GM10847 (cell line): Measurements from ENCODE around the gene CNTLN.

Source experiments
- POLR2A ChIP-seq: IDR thresholded peaks from 2 replicates; pipeline ENCODE4 v1.6.1; 2011; ENCODE audit not compliant: insufficient read length; ENCODE audit errors: extremely low read depth

The CNTLN gene

DNA sequence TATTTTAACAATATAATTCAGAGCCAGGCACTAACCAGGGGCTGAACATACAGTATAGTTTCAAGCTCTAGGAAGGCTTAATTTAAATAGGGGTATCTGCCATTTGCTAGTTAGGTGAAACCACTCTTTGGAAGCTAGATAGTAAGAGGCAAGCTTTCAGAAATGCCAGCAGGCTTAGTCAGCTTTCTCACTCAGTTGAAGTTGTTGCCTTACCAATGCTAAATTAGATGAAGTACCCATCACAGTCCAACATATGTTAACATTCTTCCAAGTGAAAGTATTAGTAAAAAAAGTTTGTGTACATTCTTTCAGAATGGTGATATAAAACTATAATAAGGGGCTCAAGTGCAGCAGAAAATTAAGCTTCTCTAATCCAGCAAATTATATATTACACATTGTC, 215.0 kb downstream of the CNTLN start:
- TF ChIP-seq POLR2A, result no peak

GRCh38 chr9:17361378-17361777, 226.5 kb downstream of the CNTLN start:
- no peak for TF ChIP-seq POLR2A

DNA sequence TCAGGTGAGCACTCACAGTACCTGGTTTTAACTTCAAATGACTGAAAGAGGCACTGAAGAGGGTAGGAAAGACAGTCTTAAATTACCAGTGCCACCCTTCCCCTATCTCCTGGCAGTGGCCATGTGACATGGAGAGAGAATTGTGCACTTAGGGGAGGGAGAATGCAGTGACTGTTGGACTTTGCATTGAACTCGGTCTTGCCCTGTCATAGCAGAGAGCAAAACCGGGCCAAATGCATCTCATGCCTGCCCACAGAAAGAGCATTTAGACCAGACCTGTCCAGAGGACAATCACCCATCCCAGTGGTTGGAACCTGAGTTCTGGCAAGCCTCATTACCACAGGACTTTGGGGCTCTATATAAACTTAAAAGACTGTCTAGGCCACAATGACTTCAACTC, 232.2 kb downstream of the CNTLN start:
- TF ChIP-seq POLR2A, result no peak

- TF ChIP-seq POLR2A, result no peak
Measured at GRCh38 chr9:17380126-17380861, 245.5 kb downstream of the CNTLN start.

GRCh38 chr9:17387565-17387964, 252.7 kb downstream of the CNTLN start:
- no peak for TF ChIP-seq POLR2A

GRCh38 chr9:17389026-17389425, 254.2 kb downstream of the CNTLN start:
- no peak for TF ChIP-seq POLR2A

GRCh38 chr9:17394881-17395510, 260.2 kb downstream of the CNTLN start:
- no peak for TF ChIP-seq POLR2A

DNA sequence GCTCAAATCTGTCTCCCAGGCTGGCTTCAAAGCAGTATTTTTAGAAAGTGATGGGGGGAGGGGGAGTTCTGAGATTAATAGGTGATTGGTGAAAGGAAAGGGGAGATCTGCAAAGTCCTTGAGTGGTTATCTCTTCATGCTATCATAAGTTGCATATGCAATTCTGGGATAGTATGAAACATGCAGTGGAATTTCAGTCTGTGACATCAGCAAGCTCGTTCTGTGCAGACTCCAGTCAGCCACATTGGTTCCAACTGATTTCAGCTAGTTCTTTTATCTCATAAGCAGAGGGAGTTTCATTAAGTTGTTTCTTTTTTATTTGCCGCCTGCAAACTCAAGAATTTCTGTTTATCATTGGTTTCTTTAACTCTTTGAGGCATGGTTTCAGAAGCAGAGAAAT, 263.5 kb downstream of the CNTLN start:
- no peak for TF ChIP-seq POLR2A

- TF ChIP-seq POLR2A, result no peak
Measured at GRCh38 chr9:17401858-17402257, 267.0 kb downstream of the CNTLN start.

- TF ChIP-seq POLR2A, result no peak
Measured at GRCh38 chr9:17402309-17402708, 267.5 kb downstream of the CNTLN start.

DNA sequence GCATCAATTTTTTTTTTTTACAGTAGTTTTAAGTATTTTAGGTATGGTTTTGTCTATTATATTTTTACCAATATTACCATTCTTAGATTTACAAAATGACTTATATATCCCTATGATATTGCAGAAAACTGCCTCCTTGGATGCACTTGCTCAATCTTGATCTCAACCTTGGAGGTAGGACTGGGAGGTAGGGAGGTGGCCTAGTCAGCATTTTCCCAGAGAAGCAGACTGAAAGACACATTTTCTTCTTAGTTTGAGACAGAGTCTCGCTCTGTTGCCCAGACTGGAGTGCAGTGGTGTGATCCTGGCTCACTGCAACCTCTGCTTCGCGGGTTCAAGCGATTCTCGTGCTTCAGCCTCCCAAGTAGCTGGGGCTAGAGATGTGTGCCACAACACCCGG, 268.7 kb downstream of the CNTLN start:
- no peak for TF ChIP-seq POLR2A

GRCh38 chr9:17414986-17415385, 280.1 kb downstream of the CNTLN start:
- no peak for TF ChIP-seq POLR2A

DNA sequence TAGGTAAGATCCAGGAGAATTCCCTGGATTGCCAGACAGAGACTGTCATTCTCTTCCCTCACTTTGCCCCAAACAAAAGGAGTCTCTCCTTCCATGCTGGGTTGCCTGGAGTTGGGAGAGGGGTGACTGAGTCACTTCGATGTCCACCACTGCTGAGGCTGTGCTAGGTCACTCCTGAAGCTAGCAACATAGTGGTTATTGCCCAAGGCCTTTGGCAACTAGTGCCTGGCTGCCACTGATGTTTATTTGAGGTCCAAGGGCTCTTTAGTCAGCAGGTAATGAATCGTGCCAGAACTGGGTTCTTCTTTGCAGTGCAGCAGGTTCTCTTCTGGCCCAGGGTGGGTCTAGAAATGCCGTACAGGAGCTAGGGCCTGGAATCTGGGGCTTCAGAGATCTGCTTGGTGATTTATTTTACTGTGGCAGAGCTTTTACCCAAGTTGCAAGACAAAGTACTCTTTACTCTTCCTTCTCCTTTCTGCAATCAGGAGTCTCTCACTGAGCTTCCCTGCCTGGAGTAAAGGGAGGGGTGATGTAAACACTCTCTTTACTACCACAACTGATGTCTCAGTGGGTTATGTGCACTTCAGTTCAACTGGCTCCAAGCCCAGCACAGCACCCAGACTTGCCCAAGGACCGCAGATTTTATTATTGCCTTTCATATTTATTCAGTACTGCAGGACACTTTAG, 288.3 kb downstream of the CNTLN start:
- TF ChIP-seq POLR2A, result no peak

- TF ChIP-seq POLR2A, result no peak
Measured at GRCh38 chr9:17423681-17424011, 288.8 kb downstream of the CNTLN start.

DNA sequence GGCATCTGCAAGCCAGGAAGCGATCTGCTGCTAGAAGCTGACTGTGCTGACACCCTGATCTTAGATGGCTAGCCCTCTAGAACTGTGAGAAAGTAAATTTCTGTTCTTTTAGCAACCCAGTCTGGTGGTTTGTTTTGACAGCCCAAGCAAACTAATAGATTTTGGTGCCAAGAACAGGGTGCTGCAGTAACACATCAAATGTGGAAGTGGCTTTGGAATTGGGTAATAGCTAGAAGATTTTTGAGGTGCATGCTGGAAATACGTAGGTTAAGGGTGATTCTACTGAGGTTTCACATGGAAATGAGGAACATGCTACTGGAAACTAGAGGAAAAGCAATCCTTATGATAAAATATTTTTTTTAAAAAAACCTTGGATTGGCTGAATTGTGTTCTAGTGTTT, 290.5 kb downstream of the CNTLN start:
- TF ChIP-seq POLR2A, result no peak

DNA sequence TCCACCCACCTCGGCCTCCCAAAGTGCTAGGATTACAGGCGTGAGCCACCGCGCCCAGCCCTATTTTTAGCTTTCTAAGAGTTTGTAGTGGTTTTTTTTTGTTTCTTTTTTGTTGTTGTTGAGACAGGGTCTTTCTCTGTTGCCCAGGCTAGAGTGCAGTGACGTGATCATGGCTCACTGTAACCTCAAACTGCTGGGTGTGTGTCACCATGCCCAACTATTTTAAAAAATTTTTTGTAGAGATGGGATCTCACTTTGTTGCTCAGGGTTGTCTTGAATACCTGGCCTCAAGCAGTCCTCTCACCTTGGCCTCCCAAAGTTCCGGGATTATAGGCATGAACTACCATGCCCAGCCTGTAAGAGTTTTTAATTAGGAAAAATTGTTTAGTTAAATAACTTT, 298.7 kb downstream of the CNTLN start:
- TF ChIP-seq POLR2A, result no peak

DNA sequence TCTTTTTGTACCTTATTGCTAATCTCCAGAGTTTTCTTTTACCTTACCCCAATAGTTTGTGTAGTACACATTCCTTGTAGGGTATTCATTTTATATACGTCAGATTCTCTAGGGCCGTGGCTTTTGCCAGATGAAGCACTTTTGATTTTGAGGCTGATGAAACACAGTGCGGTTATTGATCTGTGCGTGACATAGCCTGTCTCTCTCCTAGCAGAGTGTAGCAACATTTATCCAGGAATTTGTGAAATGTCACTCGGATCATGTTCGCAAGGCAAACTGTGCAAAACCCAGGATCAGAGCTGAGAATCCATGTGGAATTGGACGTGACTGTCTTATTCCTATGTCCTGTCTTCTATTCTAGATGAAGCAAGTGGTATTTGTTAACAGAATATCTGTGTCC, 302.0 kb downstream of the CNTLN start:
- TF ChIP-seq POLR2A, result no peak

- no peak for TF ChIP-seq POLR2A
Measured at GRCh38 chr9:17437813-17438212, 303.0 kb downstream of the CNTLN start.
